ENCODE data around the gene NOTCH2. TPM values are rescaled to one million over a fixed set of nuclear protein-coding genes. Genes with fewer than 3 reads are reported as not detected.

NOTCH2 gene
- total RNA-seq, 1 donor from 2014 or later = 3.5 TPM

DNA sequence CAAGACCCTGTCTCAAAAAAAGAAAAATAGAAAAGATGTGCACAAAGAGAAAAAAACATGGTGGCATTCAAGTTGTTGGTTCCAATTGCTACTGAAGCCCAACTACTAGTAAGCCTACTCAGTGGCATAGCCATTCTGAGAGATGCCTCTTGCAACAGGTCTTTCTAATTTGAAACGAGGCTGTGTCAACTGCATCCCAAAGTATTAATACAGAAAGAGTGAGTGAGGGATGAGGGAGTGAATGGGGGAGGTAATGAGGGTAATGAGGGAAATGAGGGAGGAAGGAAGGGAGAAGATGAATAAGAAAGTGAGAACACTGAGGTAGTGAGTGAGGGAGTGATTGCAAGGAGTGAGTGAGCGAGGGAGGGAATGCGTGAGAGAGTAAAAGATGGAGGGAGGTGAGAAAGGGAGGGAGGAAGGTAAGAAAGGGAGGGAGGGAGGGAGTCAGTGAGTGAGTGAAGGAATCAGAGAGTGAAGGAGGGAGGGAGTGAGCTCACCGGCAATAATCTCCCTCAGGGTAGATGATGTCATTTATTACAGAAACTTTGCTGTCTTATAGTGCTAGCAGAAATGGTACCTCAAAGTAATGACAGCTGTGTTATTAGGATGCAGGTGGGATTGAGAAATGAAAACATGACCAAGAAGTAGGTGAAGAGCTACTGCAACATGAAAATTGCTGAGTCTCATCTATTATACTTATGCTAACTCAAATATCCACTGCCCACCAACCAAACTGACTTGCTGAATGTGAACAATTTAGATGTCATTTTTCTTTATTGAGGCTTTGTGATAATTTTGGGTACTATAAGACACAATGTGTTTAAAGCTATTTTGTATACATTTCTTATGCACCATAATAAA is 97.5 kb downstream of the NOTCH2 start:
- Mint-ChIP-seq H3K27ac (ENCODE audit: unreplicated experiment) (no peak overlapping the region), H3K4me1 (ENCODE audit: low read depth, unreplicated experiment) (no peaks in the 10 kb centered on the region), H3K4me3 (ENCODE audit: unreplicated experiment) (no peak overlapping the region), H3K36me3 (ENCODE audit: unreplicated experiment) (no peaks in the 10 kb centered on the region), H3K27me3 (ENCODE audit: unreplicated experiment) (no peaks in the 10 kb centered on the region), H3K9me3 (ENCODE audit: unreplicated experiment) (no peaks in the 10 kb centered on the region)
- DNase-seq = no peak
- TF ChIP-seq CTCF (IDR thresholded peaks at IDR 0.05; ENCODE audit: partially characterized antibody, unreplicated experiment) = no peak

GRCh38 chr1:119968601-119969000 is 100.9 kb downstream of the NOTCH2 start:
- no peak for DNase-seq
- H3K27ac Mint-ChIP-seq (ENCODE audit: unreplicated experiment) = no peak overlapping the region
- H3K4me3 Mint-ChIP-seq (ENCODE audit: unreplicated experiment) = no peak overlapping the region
- H3K4me1 Mint-ChIP-seq (ENCODE audit: low read depth, unreplicated experiment) = no peaks in the 10 kb centered on the region
- no peaks in the 10 kb centered on the region for H3K27me3 Mint-ChIP-seq (ENCODE audit: unreplicated experiment)
- no peaks in the 10 kb centered on the region for H3K9me3 Mint-ChIP-seq (ENCODE audit: unreplicated experiment)
- no peak for TF ChIP-seq CTCF (IDR thresholded peaks at IDR 0.05; ENCODE audit: partially characterized antibody, unreplicated experiment)
- H3K36me3 Mint-ChIP-seq (ENCODE audit: unreplicated experiment) = no peaks in the 10 kb centered on the region

GRCh38 chr1:119968068-119968492 is 101.4 kb downstream of the NOTCH2 start:
- peaks cover under 1% of the 10 kb centered on the region for H3K4me1 Mint-ChIP-seq (ENCODE audit: low read depth, unreplicated experiment)
- no peaks in the 10 kb centered on the region for H3K36me3 Mint-ChIP-seq (ENCODE audit: unreplicated experiment)
- H3K27ac Mint-ChIP-seq (ENCODE audit: unreplicated experiment) = no peak overlapping the region
- H3K27me3 Mint-ChIP-seq (ENCODE audit: unreplicated experiment) = no peaks in the 10 kb centered on the region
- no peak overlapping the region for H3K4me3 Mint-ChIP-seq (ENCODE audit: unreplicated experiment)
- DNase-seq = peak; percentile 79
- no peaks in the 10 kb centered on the region for H3K9me3 Mint-ChIP-seq (ENCODE audit: unreplicated experiment)
- TF ChIP-seq CTCF (IDR thresholded peaks at IDR 0.05; ENCODE audit: partially characterized antibody, unreplicated experiment) = peak; percentile 90

DNA sequence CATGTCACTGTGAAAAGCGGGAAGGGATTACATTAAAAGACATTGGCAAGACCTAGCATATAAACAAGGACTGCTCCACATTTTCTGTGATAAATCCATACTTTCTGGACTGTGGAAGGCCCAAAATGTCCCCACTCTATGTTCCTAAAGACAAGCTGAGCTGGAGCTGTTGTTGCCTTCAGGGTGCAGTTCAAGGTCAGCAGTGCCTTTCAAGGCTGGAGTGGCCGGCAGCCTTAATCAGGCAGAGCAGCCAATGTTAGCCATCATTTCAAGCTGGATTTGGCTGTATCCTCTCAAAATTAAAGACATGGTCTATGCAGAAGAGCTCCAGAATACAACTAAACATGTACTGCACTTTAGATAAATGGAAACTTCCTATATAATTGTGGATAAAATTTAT is 102.8 kb downstream of the NOTCH2 start:
- TF ChIP-seq CTCF (IDR thresholded peaks at IDR 0.05; ENCODE audit: partially characterized antibody, unreplicated experiment) = no peak
- DNase-seq = no peak
- Mint-ChIP-seq H3K4me1 (ENCODE audit: low read depth, unreplicated experiment) (peaks cover 5% of the 10 kb centered on the region), H3K36me3 (ENCODE audit: unreplicated experiment) (no peaks in the 10 kb centered on the region), H3K27ac (ENCODE audit: unreplicated experiment) (no peak overlapping the region), H3K27me3 (ENCODE audit: unreplicated experiment) (no peaks in the 10 kb centered on the region), H3K9me3 (ENCODE audit: unreplicated experiment) (no peaks in the 10 kb centered on the region), H3K4me3 (ENCODE audit: unreplicated experiment) (no peak overlapping the region)

GRCh38 chr1:119966020-119966419 is 103.4 kb downstream of the NOTCH2 start:
- Mint-ChIP-seq H3K9me3 (ENCODE audit: unreplicated experiment) (no peaks in the 10 kb centered on the region), H3K27ac (ENCODE audit: unreplicated experiment) (no peak overlapping the region), H3K4me3 (ENCODE audit: unreplicated experiment) (no peak overlapping the region), H3K27me3 (ENCODE audit: unreplicated experiment) (no peaks in the 10 kb centered on the region), H3K36me3 (ENCODE audit: unreplicated experiment) (no peaks in the 10 kb centered on the region), H3K4me1 (ENCODE audit: low read depth, unreplicated experiment) (peaks cover 5% of the 10 kb centered on the region)
- no peak for DNase-seq
- no peak for TF ChIP-seq CTCF (IDR thresholded peaks at IDR 0.05; ENCODE audit: partially characterized antibody, unreplicated experiment)

All from glutamatergic neuron (in vitro differentiated cells).